Panc1 (cell line): ENCODE measurements around the gene RGS14. TPM values are rescaled to one million over a fixed set of nuclear protein-coding genes. Genes with fewer than 3 reads are reported as not detected.
"Not testable (repeated sequence)": the region's sequence is repeated elsewhere in the genome, so short reads cannot be mapped to it uniquely, and the experiment has no call there.

Experiments used
- ATAC-seq: fragments of 200-7000 bp; cut with Tn5 transposase; 2 replicates; pipeline ENCODE4 v1.9.1; 2020; ENCODE audit warnings: mild to moderate bottlenecking, moderate library complexity
- BruUV-seq: library from RNA; stranded (reverse); fragments of 400-500 nt; replicated peaks from 2 replicates; lab custom pipeline; 2021; lab: Mats Ljungman, UMichigan
- CTCF ChIA-PET: fragments of 300-600 bp; sonication (Branson Sonifier 250); formaldehyde crosslinking; loops from one replicate; lab custom pipeline; 2022; ENCODE audit warnings: antibody characterized with exemption; lab: Charles Lee
- POLR2A ChIA-PET: fragments of 300-600 bp; sonication (Branson Sonifier 250); formaldehyde crosslinking; loops from one replicate; lab custom pipeline; 2022; ENCODE audit warnings: antibody characterized with exemption; lab: Charles Lee
- DNase-seq: peaks from one replicate; pipeline ENCODE4 v3.0.0-alpha.2; 2010; ENCODE audit warnings: low read depth, low spot score
- H3K27ac ChIP-seq: 2 replicates; pipeline ENCODE4 v1.5.1; 2011; ENCODE audit warnings: mild to moderate bottlenecking, low read length, inconsistent platforms
- H3K27me3 ChIP-seq: fragments of 200-500 bp; sonication (Bioruptor generic); 2 replicates; pipeline ENCODE4 v1.6.0; 2014; ENCODE audit warnings: low read length, inconsistent platforms; ENCODE audit not compliant: control insufficient read depth, insufficient read depth
- H3K36me3 ChIP-seq: fragments of 200-500 bp; sonication (Bioruptor generic); 2 replicates; pipeline ENCODE4 v1.5.1; 2014; ENCODE audit warnings: inconsistent platforms, mild to moderate bottlenecking, low read length, moderate library complexity; ENCODE audit not compliant: control insufficient read depth, insufficient read depth
- H3K4me1 ChIP-seq: 2 replicates; pipeline ENCODE4 v1.5.1; 2011; ENCODE audit warnings: inconsistent platforms, mild to moderate bottlenecking, low read length, moderate library complexity; ENCODE audit not compliant: control insufficient read depth, insufficient read depth
- H3K4me3 ChIP-seq, 2 experiments: 2 replicates each; pipeline ENCODE4 v1.5.1; 2011 to 2012; ENCODE audit warnings: low read depth in 2 of 2, low read length in 2 of 2, mild to moderate bottlenecking in 2 of 2, inconsistent platforms in 1 of 2, moderate library complexity in 1 of 2
- H3K9me3 ChIP-seq: fragments of 200-500 bp; sonication (Bioruptor generic); 2 replicates; pipeline ENCODE4 v1.5.1; 2014; ENCODE audit warnings: low read depth, mild to moderate bottlenecking, inconsistent platforms, low read length, moderate library complexity; ENCODE audit not compliant: control insufficient read depth, insufficient read depth
- CTCF ChIP-seq: fragments of 450-650 bp; IDR thresholded peaks from 2 replicates; pipeline ENCODE4 v1.5.1; 2017; ENCODE audit warnings: mild to moderate bottlenecking
- POLR2AphosphoS5 ChIP-seq: IDR thresholded peaks from 2 replicates; pipeline ENCODE4 v1.6.1; 2012; ENCODE audit warnings: mild to moderate bottlenecking, low read depth, low read length, moderate library complexity
- REST ChIP-seq, 2 experiments: IDR thresholded peaks; 2 replicates each; pipeline ENCODE4 v1.6.1; 2011 to 2012; ENCODE audit warnings: low read depth in 2 of 2, control low read depth in 1 of 2, low read length in 1 of 2, mild to moderate bottlenecking in 1 of 2, moderate library complexity in 1 of 2; ENCODE audit not compliant: insufficient read depth in 1 of 2
- SIN3A ChIP-seq: IDR thresholded peaks from 2 replicates; pipeline ENCODE4 v1.6.1; 2012; ENCODE audit warnings: low read depth, mild to moderate bottlenecking, low read length, moderate library complexity, borderline replicate concordance; ENCODE audit not compliant: insufficient read depth
- TCF7L2 ChIP-seq: IDR thresholded peaks from 2 replicates; pipeline ENCODE4 v1.6.1; 2011; ENCODE audit warnings: mild to moderate bottlenecking, low read depth, low read length, inconsistent platforms
- in situ Hi-C: cut with HindIII; loops from 2 replicates; pipeline ENCODE4 v1.10.0; 2016; ENCODE audit warnings: low sequenced_read_pairs, low pct_unique_long_range_greater_than_20kb
- intact Hi-C: fragments of 100-400 bp; cut with micrococcal nuclease; formaldehyde crosslinking; loops from one replicate; pipeline ENCODE4 v1.10.0; 2022; ENCODE audit not compliant: unreplicated experiment
- total RNA-seq: library from RNA; stranded (reverse); gene quantifications from one replicate; pipeline ENCODE4 v1.2.1, GENCODE V29; 2021; ENCODE audit not compliant: unreplicated experiment

Gene RGS14
- total RNA-seq, 1 experiment from 2014 or later = 13.5 TPM

GRCh38 chr5:177419046-177419445 lies 61.3 kb downstream of the RGS14 start:
- Histone ChIP-seq H3K27me3 (no peaks in the 10 kb centered on the region), H3K4me3 (no peak overlapping the region), H3K4me1 (no peaks in the 10 kb centered on the region), H3K27ac (no peak overlapping the region), H3K9me3 (no peaks in the 10 kb centered on the region), H3K36me3 (no peaks in the 10 kb centered on the region)
- intact Hi-C loops = no loop called here
- ATAC-seq (no peak), DNase-seq (no peak)
- in situ Hi-C loops = no loop called here
- ChIA-PET CTCF (no interaction called here), POLR2A (no interaction called here)
- BruUV-seq = no TSS peak
- TF ChIP-seq POLR2AphosphoS5 (no peak), TCF7L2 (no peak), SIN3A (no peak), REST (IDR thresholded peaks at IDR 0.05; ENCODE audit: insufficient read depth in 1 of 2, low read depth in 2 of 2, low read length in 1 of 2) (no peak), CTCF (no peak)

- POLR2A ChIA-PET, intact Hi-C loops, ATAC-seq, in situ Hi-C loops, H3K9me3 ChIP-seq, H3K27ac ChIP-seq, CTCF ChIA-PET, BruUV-seq, DNase-seq, H3K4me3 ChIP-seq, H3K36me3 ChIP-seq, H3K27me3 ChIP-seq, H3K4me1 ChIP-seq: not testable (repeated sequence)
Observed at GRCh38 chr5:177420472-177420871, 62.7 kb downstream of the RGS14 start.

GRCh38 chr5:177421062-177421798 lies 63.5 kb downstream of the RGS14 start:
- no peaks in the 10 kb centered on the region for H3K9me3 ChIP-seq
- no peak for TF ChIP-seq POLR2AphosphoS5
- no peak for TF ChIP-seq CTCF
- no peak for TF ChIP-seq REST (IDR thresholded peaks at IDR 0.05; ENCODE audit: insufficient read depth in 1 of 2, low read depth in 2 of 2, low read length in 1 of 2)
- TF ChIP-seq TCF7L2 = no peak
- no peak for TF ChIP-seq SIN3A
- in situ Hi-C loops = no loop called here
- no peak overlapping the region for H3K27ac ChIP-seq
- BruUV-seq = no TSS peak
- ChIA-PET CTCF (no interaction called here), POLR2A (interaction anchor here (0.6 kb wide), 1 partner anchor 26 kb away, joined by 4 read pairs; the partner anchor contains the start of gene PRR7)
- peaks cover 7% of the 10 kb centered on the region for H3K4me1 ChIP-seq
- H3K4me3 ChIP-seq = no peak overlapping the region
- H3K27me3 ChIP-seq = no peaks in the 10 kb centered on the region
- ATAC-seq (no peak), DNase-seq (no peak)
- no peaks in the 10 kb centered on the region for H3K36me3 ChIP-seq
- intact Hi-C loops = no loop called here
